ENCODE results near the gene SMIM12. TPM values are rescaled to one million over a fixed set of nuclear protein-coding genes. Genes with fewer than 3 reads are reported as not detected.

The SMIM12 gene
- polyA plus RNA-seq, 3 donors, result 31.8 to 121 (median 93.7) TPM

DNA sequence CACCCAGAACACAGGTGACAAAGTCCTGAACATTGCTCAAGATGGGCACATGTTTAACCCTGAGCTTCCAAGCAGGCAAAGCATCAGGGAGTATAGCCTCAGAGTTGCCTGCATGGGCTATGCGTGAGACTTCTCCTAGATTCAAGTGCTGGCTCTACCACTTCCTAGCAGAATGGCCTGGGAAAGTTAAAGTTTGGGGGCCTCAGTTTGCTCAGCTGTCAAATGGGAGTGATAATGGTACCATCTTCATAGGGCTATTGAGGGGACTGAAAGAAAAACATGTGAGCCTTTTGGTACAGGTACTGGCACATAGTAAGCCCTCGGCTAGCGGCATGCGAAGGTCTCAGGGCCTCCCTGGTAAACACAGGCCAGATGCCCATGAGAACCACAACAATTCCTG lies 28.0 kb upstream of the SMIM12 start:
- H3K36me3 ChIP-seq (replicated peaks in 1 of 2; ENCODE audit: control insufficient read depth in 1 of 2, insufficient read depth in 2 of 2, low read length in 2 of 2), result no peaks in the 10 kb centered on the region
- peaks cover 0 to 3% of the 10 kb centered on the region in 2 donors for H3K36me3 Mint-ChIP-seq
- no peak overlapping the region for H3K4me3 ChIP-seq (replicated peaks in 1 of 3; ENCODE audit: low read depth in 2 of 3, low read length in 3 of 3)
- H3K27me3 ChIP-seq (ENCODE audit: control insufficient read depth in 2 of 2, insufficient read depth in 2 of 2, low read length in 2 of 2), result peaks cover 37 to 72% of the 10 kb centered on the region in 2 donors
- no peak overlapping the region for H3K9ac ChIP-seq (ENCODE audit: insufficient read depth, low read length, poor library complexity, severe bottlenecking)
- peak overlapping the region in 1 of 2 donors; percentile 30 for H3K4me3 Mint-ChIP-seq
- WGBS (ENCODE audit: insufficient coverage), result 100% methylated on average over 1 of the region's 4 CpGs
- H4K20me1 ChIP-seq (ENCODE audit: insufficient read depth, low read length), result no peaks in the 10 kb centered on the region
- H3K4me1 ChIP-seq (ENCODE audit: control insufficient read depth in 1 of 2, insufficient read depth in 2 of 2, low read length in 2 of 2), result peaks cover 9 to 11% of the 10 kb centered on the region in 2 donors
- H3K27ac ChIP-seq (ENCODE audit: low read depth in 1 of 2, low read length in 2 of 2), result no peak overlapping the region
- H3K9me3 ChIP-seq (replicated peaks in 1 of 2; ENCODE audit: control insufficient read depth in 1 of 2, insufficient read depth in 1 of 2, low read length in 2 of 2), result peaks cover 3 to 18% of the 10 kb centered on the region in 2 donors
- no peak overlapping the region for H2AFZ ChIP-seq (ENCODE audit: insufficient read depth, low read depth, low read length, poor library complexity, severe bottlenecking)
- intact Hi-C loops (cut with micrococcal nuclease), result no loop called here
- H3K27me3 Mint-ChIP-seq (ENCODE audit: low read depth in 3 of 3), result peaks cover 53 to 73% (median 58%) of the 10 kb centered on the region in 3 donors
- TF ChIP-seq CTCF (IDR thresholded peaks at IDR 0.05), result no peak
- H3K79me2 ChIP-seq (ENCODE audit: insufficient read depth, low read length), result no peaks in the 10 kb centered on the region
- H3K9me3 Mint-ChIP-seq, result peaks cover 7 to 12% (median 9%) of the 10 kb centered on the region in 7 donors
- H3K27ac Mint-ChIP-seq, result no peak overlapping the region
- H3K4me1 Mint-ChIP-seq, result peaks cover 10% of the 10 kb centered on the region
- H3K4me2 ChIP-seq (replicated peaks; ENCODE audit: extremely low read depth, low read length, poor library complexity, severe bottlenecking), result no peak overlapping the region
- DNase-seq, result no peak

GRCh38 chr1:34885405-34886247 lies 26.1 kb upstream of the SMIM12 start:
- intact Hi-C loops (cut with micrococcal nuclease), result no loop called here
- 5% methylated on average over 69 of the region's 80 CpGs for WGBS (ENCODE audit: insufficient coverage)
- Histone ChIP-seq H3K4me1 (ENCODE audit: control insufficient read depth in 1 of 2, insufficient read depth in 2 of 2, low read length in 2 of 2) (peaks cover 9 to 11% of the 10 kb centered on the region in 2 donors), H3K36me3 (replicated peaks in 1 of 2; ENCODE audit: control insufficient read depth in 1 of 2, insufficient read depth in 2 of 2, low read length in 2 of 2) (no peaks in the 10 kb centered on the region), H2AFZ (ENCODE audit: insufficient read depth, low read depth, low read length, poor library complexity, severe bottlenecking) (peak overlapping the region; percentile 63), H3K9ac (ENCODE audit: insufficient read depth, low read length, poor library complexity, severe bottlenecking) (peak overlapping the region; percentile 1), H3K9me3 (replicated peaks in 1 of 2; ENCODE audit: control insufficient read depth in 1 of 2, insufficient read depth in 1 of 2, low read length in 2 of 2) (peaks cover 3 to 5% of the 10 kb centered on the region in 2 donors), H4K20me1 (ENCODE audit: insufficient read depth, low read length) (no peaks in the 10 kb centered on the region), H3K4me2 (replicated peaks; ENCODE audit: extremely low read depth, low read length, poor library complexity, severe bottlenecking) (peak overlapping the region; percentile 59), H3K27me3 (ENCODE audit: control insufficient read depth in 2 of 2, insufficient read depth in 2 of 2, low read length in 2 of 2) (peaks cover 39 to 81% of the 10 kb centered on the region in 2 donors), H3K4me3 (replicated peaks in 1 of 3; ENCODE audit: low read depth in 2 of 3, low read length in 3 of 3) (peak overlapping the region in 1 of 3 experiments; percentile 57), H3K79me2 (ENCODE audit: insufficient read depth, low read length) (no peaks in the 10 kb centered on the region), H3K27ac (ENCODE audit: low read depth in 1 of 2, low read length in 2 of 2) (no peak overlapping the region)
- Mint-ChIP-seq H3K4me3 (peak overlapping the region; percentile 68 to 81), H3K4me1 (peaks cover 10% of the 10 kb centered on the region), H3K9me3 (peaks cover 0 to 10% (median 7%) of the 10 kb centered on the region in 7 donors), H3K36me3 (peaks cover 0 to 3% of the 10 kb centered on the region in 2 donors), H3K27ac (no peak overlapping the region), H3K27me3 (ENCODE audit: low read depth in 3 of 3) (peaks cover 59 to 78% (median 65%) of the 10 kb centered on the region in 3 donors)
- TF ChIP-seq CTCF (IDR thresholded peaks at IDR 0.05), result no peak
- DNase-seq, result no peak
